SK-N-MC (cell line): ENCODE results near the gene IL23A.
A peak's percentile ranks its signal among the peaks of the same experiment; 100 is the strongest.

Experiments
- EZH2 ChIP-seq: fragments of 200-600 bp; sonication (generic); IDR thresholded peaks from one replicate; pipeline ENCODE4 v1.6.1; 2017; ENCODE audit warnings: antibody characterized with exemption
- POLR2AphosphoS5 ChIP-seq: IDR thresholded peaks from 2 replicates; pipeline ENCODE4 v1.6.1; 2012; ENCODE audit warnings: mild to moderate bottlenecking, low read depth, low read length, borderline replicate concordance

DNA sequence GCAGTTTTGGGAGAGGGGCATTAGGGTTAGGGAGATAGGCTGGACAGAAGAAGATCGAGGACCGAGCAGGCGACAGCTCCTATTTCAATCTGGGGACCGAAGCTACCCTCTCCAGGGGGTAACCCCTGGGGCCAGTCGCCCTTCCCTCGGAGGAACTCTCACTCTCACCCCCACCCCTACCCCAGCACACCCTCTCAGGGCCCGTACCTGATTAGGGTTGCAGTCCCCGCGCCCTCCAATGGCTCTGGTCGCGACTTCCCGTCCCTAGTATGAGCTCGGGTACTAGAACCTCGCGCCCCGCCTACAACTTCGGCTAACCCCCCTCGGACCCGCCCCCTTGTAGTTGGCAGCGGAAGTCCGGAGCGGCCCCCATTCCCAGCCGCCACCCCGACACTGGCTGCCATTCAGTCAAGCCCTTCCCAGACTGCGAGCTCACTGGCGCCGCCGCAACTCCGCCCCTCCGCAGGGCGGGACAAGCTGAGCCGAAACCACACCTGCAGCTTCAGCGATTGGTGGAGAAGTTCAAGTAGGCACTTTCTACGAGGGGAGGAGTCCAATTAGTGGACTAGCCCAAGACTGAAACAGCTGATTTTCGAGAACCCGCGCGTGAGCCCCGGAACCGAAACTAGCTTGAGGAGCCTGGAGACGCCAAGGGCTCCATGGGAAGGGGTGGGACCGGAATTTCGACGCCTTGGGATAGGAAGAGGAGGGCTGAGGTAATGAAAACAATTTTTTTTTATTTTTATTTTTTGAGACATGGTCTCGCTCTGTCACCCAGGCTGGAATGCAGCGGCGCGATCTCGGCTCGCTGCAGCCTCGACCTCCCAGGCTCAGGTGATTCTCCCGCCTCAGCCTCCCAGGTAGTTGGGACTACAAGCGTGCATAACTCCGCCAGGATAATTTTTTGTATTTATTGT, 21.4 kb downstream of the IL23A start, which contains the start of gene STAT2:
- TF ChIP-seq POLR2AphosphoS5 = peak; percentile 73
- TF ChIP-seq EZH2 = no peak
